ENCODE data around the gene ZNF326.

DNA sequence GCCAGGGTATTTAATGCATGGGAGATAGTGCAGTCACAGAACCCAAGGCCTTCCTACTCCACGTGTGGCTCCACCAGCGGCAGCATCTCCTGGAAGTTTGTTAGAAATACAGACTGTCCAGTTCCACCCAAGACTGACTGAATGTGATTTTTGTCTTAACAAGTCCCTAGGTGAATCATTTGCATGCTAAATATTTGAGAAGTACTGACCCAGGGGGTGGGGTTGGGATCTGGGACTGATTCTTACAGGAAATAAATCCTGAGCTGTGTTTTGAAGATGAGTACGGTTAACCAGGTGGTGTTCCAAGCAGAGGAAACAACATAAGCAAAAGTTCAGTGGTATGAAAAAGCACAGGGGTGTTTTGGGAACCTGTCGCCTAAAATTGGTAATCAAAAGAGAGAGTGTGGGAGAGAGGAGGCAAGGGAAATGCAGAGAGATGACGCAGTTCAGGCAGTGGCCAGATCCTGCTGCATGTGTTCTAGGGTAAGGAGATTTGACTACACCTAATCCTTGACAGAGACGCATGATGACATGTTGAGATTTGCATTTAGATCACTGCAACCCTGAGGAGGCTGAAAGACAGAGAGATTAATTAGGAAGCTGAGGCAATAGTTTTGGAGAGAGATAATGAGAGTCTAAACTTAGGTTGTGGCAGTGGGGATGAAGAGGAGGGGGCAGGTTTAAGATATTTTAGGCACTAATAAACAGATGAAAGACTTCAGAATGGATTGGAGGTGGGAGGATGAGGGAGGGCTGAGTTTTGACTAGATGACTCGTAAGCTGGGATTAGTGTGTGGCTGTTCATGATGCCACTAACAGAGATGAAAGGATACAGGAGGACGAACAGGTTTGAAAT is 3.7 kb upstream of the ZNF326 start:
- TF ChIP-seq POLR2AphosphoS5 (IDR thresholded peaks at IDR 0.05): no peak
- TF ChIP-seq, protein P1, sequence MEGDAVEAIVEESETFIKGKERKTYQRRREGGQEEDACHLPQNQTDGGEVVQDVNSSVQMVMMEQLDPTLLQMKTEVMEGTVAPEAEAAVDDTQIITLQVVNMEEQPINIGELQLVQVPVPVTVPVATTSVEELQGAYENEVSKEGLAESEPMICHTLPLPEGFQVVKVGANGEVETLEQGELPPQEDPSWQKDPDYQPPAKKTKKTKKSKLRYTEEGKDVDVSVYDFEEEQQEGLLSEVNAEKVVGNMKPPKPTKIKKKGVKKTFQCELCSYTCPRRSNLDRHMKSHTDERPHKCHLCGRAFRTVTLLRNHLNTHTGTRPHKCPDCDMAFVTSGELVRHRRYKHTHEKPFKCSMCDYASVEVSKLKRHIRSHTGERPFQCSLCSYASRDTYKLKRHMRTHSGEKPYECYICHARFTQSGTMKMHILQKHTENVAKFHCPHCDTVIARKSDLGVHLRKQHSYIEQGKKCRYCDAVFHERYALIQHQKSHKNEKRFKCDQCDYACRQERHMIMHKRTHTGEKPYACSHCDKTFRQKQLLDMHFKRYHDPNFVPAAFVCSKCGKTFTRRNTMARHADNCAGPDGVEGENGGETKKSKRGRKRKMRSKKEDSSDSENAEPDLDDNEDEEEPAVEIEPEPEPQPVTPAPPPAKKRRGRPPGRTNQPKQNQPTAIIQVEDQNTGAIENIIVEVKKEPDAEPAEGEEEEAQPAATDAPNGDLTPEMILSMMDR (IDR thresholded peaks at IDR 0.05): no peak
